ENCODE data around the gene CFDP1. TPM values are rescaled to one million over a fixed set of nuclear protein-coding genes. Genes with fewer than 3 reads are reported as not detected.
A peak's percentile ranks its signal among the peaks of the same experiment; 100 is the strongest.

Gene CFDP1
- polyA plus RNA-seq, 1 donor (not counting 4 experiments of a cell fraction or from before 2014, with no cell fraction given) = 42.1 TPM

DNA sequence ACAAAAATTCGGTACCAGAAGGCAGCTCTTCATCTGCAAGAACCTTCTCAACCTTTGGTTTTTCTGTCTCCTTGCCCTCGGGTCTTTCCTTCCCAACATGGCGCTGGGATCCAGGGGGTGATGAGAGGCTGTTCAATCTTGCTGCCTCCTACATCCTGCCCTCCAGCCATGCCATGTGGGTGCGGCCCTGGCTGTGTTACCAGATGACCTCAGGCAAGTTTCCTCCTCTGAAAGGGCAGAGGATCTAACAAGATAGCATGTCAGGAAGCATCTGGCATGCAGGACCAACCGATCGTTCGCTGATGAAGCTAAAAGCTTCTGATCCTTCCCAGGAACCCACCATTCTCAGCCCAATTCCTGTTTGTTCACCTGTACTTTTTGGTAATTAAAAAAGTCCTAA lies 145.1 kb downstream of the CFDP1 start:
- H3K4me1 ChIP-seq (ENCODE audit: control insufficient read depth, extremely low read depth, insufficient read depth, low read length) = peaks cover 21% of the 10 kb centered on the region
- no peaks in the 10 kb centered on the region for H4K20me1 ChIP-seq (ENCODE audit: control insufficient read depth, extremely low read depth, insufficient read depth, low read length)
- DNase-seq (ENCODE audit: low read depth, low spot score) = no peak
- FAIRE-seq = no peak
- H2AFZ ChIP-seq (ENCODE audit: control insufficient read depth, low read length) = peak overlapping the region; percentile 34
- no peak overlapping the region for H3K4me3 ChIP-seq (ENCODE audit: control insufficient read depth in 2 of 3, extremely low read depth in 1 of 3, insufficient read depth in 2 of 3, low read depth in 1 of 3, low read length in 3 of 3)
- no peak for TF ChIP-seq EZH2 (IDR thresholded peaks at IDR 0.05; ENCODE audit: low read length)
- TF ChIP-seq, protein P1, sequence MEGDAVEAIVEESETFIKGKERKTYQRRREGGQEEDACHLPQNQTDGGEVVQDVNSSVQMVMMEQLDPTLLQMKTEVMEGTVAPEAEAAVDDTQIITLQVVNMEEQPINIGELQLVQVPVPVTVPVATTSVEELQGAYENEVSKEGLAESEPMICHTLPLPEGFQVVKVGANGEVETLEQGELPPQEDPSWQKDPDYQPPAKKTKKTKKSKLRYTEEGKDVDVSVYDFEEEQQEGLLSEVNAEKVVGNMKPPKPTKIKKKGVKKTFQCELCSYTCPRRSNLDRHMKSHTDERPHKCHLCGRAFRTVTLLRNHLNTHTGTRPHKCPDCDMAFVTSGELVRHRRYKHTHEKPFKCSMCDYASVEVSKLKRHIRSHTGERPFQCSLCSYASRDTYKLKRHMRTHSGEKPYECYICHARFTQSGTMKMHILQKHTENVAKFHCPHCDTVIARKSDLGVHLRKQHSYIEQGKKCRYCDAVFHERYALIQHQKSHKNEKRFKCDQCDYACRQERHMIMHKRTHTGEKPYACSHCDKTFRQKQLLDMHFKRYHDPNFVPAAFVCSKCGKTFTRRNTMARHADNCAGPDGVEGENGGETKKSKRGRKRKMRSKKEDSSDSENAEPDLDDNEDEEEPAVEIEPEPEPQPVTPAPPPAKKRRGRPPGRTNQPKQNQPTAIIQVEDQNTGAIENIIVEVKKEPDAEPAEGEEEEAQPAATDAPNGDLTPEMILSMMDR (optimal IDR thresholded peaks at IDR 0.05 in 1 of 3, IDR thresholded peaks at IDR 0.05 in 1 of 3, conservative IDR thresholded peaks at IDR 0.05 in 1 of 3; ENCODE audit: extremely low read depth in 1 of 3, insufficient read depth in 2 of 3, low read length in 3 of 3) = no peak
- H3K27me3 ChIP-seq (ENCODE audit: control insufficient read depth, extremely low read depth, insufficient read depth, low read length) = no peaks in the 10 kb centered on the region
- H3K27ac ChIP-seq (ENCODE audit: control insufficient read depth, insufficient read depth, low read length) = peak overlapping the region; percentile 51
- no peaks in the 10 kb centered on the region for H3K9me1 ChIP-seq (ENCODE audit: control insufficient read depth, extremely low read depth, insufficient read depth, low read length)
- H3K79me2 ChIP-seq (ENCODE audit: control insufficient read depth, insufficient read depth, low read length) = no peaks in the 10 kb centered on the region
- H3K4me2 ChIP-seq (ENCODE audit: control insufficient read depth, extremely low read depth, insufficient read depth, low read depth, low read length) = peak overlapping the region; percentile 46
- no peak overlapping the region for H3K9ac ChIP-seq (ENCODE audit: control insufficient read depth, extremely low read depth, insufficient read depth, low read length)
- peaks cover 1 to 11% of the 10 kb centered on the region in 2 experiments for H3K36me3 ChIP-seq (ENCODE audit: control insufficient read depth in 2 of 2, extremely low read depth in 1 of 2, insufficient read depth in 2 of 2, low read length in 2 of 2)
- no peaks in the 10 kb centered on the region for H3K9me3 ChIP-seq (ENCODE audit: control insufficient read depth, low read depth, low read length)
- dilution Hi-C loops (cut with MboI; ENCODE audit: extremely low pct_ligation_motif_present, low sequenced_read_pairs) = no loop called here

DNA sequence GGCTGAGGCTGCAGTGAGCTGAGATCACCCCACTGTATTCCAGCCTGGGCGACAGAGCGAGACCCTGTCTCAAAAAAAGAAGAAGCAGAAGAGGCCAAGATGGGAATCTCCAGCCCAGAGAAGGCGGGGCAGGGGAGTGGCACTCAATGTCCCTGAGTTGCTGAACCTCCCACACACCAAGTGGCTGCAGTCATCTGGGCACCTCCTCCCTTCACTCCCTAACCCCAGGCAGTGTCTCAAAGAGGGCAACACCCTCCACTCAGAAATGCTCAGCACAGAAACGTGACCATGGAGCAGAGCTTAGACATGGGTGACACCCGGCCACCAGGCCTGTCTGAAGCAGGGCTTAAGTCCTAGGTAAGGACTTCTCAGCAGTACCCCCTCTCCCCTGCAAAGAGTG lies 145.6 kb downstream of the CFDP1 start:
- Histone ChIP-seq H3K4me1 (ENCODE audit: control insufficient read depth, extremely low read depth, insufficient read depth, low read length) (peaks cover 23% of the 10 kb centered on the region), H3K4me2 (ENCODE audit: control insufficient read depth, extremely low read depth, insufficient read depth, low read depth, low read length) (peak overlapping the region; percentile 46), H3K36me3 (ENCODE audit: control insufficient read depth in 2 of 2, extremely low read depth in 1 of 2, insufficient read depth in 2 of 2, low read length in 2 of 2) (peaks cover 1 to 11% of the 10 kb centered on the region in 2 experiments), H3K27ac (ENCODE audit: control insufficient read depth, insufficient read depth, low read length) (peak overlapping the region; percentile 51), H3K4me3 (ENCODE audit: control insufficient read depth in 2 of 3, extremely low read depth in 1 of 3, insufficient read depth in 2 of 3, low read depth in 1 of 3, low read length in 3 of 3) (no peak overlapping the region), H3K27me3 (ENCODE audit: control insufficient read depth, extremely low read depth, insufficient read depth, low read length) (no peaks in the 10 kb centered on the region), H3K79me2 (ENCODE audit: control insufficient read depth, insufficient read depth, low read length) (no peaks in the 10 kb centered on the region), H2AFZ (ENCODE audit: control insufficient read depth, low read length) (no peak overlapping the region), H4K20me1 (ENCODE audit: control insufficient read depth, extremely low read depth, insufficient read depth, low read length) (no peaks in the 10 kb centered on the region), H3K9me3 (ENCODE audit: control insufficient read depth, low read depth, low read length) (no peaks in the 10 kb centered on the region), H3K9ac (ENCODE audit: control insufficient read depth, extremely low read depth, insufficient read depth, low read length) (no peak overlapping the region), H3K9me1 (ENCODE audit: control insufficient read depth, extremely low read depth, insufficient read depth, low read length) (no peaks in the 10 kb centered on the region)
- DNase-seq (ENCODE audit: low read depth, low spot score) (no peak), FAIRE-seq (no peak)
- dilution Hi-C loops (cut with MboI; ENCODE audit: extremely low pct_ligation_motif_present, low sequenced_read_pairs) = no loop called here
- no peak for TF ChIP-seq EZH2 (IDR thresholded peaks at IDR 0.05; ENCODE audit: low read length)
- TF ChIP-seq, protein P1 (optimal IDR thresholded peaks at IDR 0.05 in 1 of 3, IDR thresholded peaks at IDR 0.05 in 1 of 3, conservative IDR thresholded peaks at IDR 0.05 in 1 of 3; ENCODE audit: extremely low read depth in 1 of 3, insufficient read depth in 2 of 3, low read length in 3 of 3) = no peak

Data from keratinocyte (primary cell).